Muscle of back (tissue), 10 donors: ENCODE results near the gene NKD2. TPM values are rescaled to one million over a fixed set of nuclear protein-coding genes. Genes with fewer than 3 reads are reported as not detected.

Experiments used
- polyA plus RNA-seq, 10 donors: library from polyadenylated mRNA; unstranded; fragments of 120-200 nt; gene quantifications; one replicate each; pipeline ENCODE4 v1.2.1, GENCODE V29; 2013; ENCODE audit not compliant: insufficient read length in 10 of 10

Gene NKD2
- polyA plus RNA-seq, 10 donors: 1.6 to 19.5 (median 2.4) TPM

Other genes starting within 250 kb of the NKD2 start
- 10 to 100 TPM in 6 of 10 donors, 1 to 10 TPM in 4; 4.6 to 37.2 (median 10.9) TPM for gene ZDHHC11B, start 224.1 kb upstream of the NKD2 start, polyA plus RNA-seq
- 10 to 100 TPM in 2 of 10 donors, 1 to 10 TPM in 8; 3.9 to 25.0 (median 7.9) TPM for gene ZDHHC11, start 157.8 kb upstream of the NKD2 start, polyA plus RNA-seq
- 10 to 100 TPM; 22.5 to 34.4 (median 27.5) TPM for gene BRD9, start 116.0 kb upstream of the NKD2 start, polyA plus RNA-seq
- gene TRIP13, start 115.9 kb upstream of the NKD2 start, polyA plus RNA-seq: 10 to 100 TPM in 3 of 10 donors, 1 to 10 TPM in 7; 6.5 to 14.2 (median 8.6) TPM
- 10 to 100 TPM in 3 of 10 donors, 1 to 10 TPM in 7; 6.8 to 13.6 (median 8.3) TPM for gene SLC12A7, start 103.3 kb downstream of the NKD2 start, polyA plus RNA-seq
- gene SLC6A19, start 192.8 kb downstream of the NKD2 start, polyA plus RNA-seq: under 1 TPM in 4 of 10 donors, not detected in 6; 0.03 to 0.17 (median 0.10) TPM
- gene SLC6A18, start 216.6 kb downstream of the NKD2 start, polyA plus RNA-seq: not detected